Islet of Langerhans (tissue), 1 donor: ENCODE results near the gene EIF2D.
"Not testable (repeated sequence)": the region's sequence is repeated elsewhere in the genome, so short reads cannot be mapped to it uniquely, and the experiment has no call there.

ENCODE experiments used
- FAIRE-seq: peaks from one replicate; lab custom pipeline; 2011; peaks lifted over from hg19 to GRCh38; lab: Jason Lieb, UNC

Gene EIF2D

DNA sequence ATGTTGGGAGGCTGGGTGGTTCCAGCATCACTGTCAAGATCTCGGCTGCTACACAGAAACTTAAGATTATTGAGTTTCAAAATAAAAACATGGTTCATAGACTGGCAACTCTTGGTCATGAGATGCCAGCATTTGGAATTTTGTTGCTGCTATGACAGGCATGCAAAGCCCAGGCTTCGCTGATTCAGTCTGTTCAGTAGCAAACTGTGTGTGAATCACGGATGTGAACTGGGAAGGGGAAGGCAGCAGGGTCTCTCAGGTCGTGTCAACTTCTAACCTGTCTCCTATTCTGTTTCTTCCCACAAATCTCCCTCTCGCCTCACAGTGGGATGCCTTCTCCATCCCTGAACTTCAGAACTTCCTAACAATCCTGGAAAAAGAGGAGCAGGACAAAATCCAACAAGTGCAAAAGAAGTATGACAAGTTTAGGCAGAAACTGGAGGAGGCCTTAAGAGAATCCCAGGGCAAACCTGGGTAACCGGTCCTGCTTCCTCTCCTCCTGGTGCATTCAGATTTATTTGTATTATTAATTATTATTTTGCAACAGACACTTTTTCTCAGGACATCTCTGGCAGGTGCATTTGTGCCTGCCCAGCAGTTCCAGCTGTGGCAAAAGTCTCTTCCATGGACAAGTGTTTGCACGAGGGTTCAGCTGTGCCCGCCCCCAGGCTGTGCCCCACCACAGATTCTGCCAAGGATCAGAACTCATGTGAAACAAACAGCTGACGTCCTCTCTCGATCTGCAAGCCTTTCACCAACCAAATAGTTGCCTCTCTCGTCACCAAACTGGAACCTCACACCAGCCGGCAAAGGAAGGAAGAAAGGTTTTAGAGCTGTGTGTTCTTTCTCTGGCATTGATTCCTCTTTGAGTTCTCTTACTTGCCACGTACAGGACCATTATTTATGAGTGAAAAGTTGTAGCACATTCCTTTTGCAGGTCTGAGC lies 25.5 kb downstream of the EIF2D start:
- FAIRE-seq, result no peak

DNA sequence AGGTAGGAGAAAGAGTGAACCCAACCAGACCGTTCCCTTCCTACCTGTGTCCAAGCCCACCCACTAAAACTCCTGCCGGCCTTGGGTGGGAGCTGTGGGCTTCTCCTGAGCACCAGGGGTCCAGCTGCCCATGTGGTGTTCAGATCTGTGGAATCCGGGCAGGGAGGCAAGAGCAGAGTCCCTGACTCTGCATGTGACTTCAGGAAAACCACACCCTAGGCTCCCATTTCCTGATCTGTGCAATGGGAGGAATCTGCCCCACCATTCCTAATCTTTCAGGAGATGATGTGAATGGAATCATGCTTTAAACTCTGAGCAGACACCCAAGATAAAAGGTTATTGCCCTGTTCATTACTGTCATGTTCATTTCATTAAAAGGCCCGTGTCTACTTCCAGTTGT lies 27.6 kb downstream of the EIF2D start:
- FAIRE-seq, result no peak

DNA sequence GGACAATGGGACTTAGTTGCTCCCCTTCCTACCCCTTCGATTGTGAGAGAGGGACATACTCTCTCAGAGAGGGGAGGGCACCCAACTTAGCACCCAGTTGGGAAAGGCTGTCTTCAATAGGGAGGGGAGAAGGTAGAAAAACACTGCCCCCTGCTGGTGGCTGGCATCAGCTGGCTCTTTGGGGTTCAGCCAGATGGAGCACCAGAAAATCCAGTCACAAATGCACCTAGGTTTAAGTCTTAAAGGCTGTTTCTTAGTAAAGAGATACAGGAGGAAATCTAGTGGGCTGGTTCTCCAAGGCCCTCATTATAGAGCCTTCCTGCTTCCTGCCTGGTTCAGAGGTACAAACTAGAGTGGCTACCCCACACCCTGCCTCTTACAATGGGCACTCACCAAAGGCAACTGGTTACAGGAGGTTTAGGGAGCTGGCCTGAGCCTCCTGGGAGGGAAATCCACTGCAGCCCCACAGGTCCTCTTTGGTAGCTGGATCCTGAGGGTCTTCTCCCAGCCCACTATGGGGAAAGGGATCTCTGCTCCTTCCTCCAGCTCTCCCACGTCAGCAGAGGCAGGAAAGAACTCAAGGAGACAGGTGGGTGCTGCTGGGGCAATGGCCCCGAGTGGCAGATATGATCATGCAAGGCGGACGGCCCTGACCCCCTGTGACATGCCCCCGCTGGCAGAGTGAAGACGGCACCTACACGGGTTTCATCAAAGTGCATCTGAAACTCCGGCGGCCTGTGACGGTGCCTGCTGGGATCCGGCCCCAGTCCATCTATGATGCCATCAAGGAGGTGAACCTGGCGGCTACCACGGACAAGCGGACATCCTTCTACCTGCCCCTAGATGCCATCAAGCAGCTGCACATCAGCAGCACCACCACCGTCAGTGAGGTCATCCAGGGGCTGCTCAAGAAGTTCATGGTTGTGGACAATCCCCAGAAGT lies 28.3 kb downstream of the EIF2D start:
- FAIRE-seq, result no peak

DNA sequence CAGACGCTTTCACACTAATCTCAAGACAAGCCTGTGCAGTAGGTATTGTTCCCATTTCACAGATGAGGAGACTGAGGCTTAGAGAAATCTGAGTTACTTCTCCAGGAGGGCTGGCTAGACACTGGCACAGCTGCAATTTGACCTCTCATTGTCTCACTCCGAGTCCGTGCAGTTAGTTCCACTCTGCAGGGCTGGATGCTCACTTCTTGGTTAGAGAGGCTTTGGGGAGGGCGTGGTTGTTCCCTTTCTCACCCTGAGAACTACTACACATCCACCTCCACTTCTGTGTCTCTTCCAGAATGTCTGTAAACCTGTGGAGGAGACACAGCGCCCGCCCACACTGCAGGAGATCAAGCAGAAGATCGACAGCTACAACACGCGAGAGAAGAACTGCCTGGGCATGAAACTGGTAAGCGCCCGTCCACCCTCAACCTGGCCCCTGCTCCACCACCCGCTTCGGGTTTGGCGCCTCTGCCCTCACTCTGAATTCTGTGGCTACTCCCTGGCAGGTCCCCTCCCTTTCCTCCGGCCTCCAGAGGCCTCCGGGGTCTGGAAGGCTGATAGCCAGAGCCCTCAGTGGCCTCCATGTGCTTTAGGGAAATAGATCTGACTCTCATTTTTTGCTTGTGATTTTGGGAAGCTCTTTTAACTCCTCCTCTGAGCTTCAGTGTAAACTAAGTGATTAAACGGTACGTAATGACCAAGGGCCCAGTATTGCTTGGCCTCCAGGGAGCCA lies 29.1 kb downstream of the EIF2D start:
- FAIRE-seq, result no peak

DNA sequence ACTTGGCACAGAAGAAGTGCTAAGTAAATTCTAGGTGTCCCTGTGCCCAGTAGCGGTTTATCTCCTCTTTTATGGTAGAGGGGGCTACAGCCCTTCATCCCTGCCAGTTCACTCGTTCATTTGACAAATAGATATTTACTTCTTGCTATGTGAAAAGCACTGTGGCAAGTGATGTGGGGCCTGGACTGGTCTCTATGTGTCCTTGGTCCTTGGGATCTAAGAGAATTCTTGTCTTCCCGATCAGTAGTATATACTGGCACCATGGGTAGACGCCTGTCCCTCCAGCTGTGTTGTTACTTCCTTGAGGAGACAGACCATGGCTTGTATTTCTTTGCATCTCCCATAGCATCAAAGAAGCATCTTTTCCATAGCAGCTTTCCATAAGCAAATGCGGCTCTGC lies 29.7 kb downstream of the EIF2D start:
- no peak for FAIRE-seq

DNA sequence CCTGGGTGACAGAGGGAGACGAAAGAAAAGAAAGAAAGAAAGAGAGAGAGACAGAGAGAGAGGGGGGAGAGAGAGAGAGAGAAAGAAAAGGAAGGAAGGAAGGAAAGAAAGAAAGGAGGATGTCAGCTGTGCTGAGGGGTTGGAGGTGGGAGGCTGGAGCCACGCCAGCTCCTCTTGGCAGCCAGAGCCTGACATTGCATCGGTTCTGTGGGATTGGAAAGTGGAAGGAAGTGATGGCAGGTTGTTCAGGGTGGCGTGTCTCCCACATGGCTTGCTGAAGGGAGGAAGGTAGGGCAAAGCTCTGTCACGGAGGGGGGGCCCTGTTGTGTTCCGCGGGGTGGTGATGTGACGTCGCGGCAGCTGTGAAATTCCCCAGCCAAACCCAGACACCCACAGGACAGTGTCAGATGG lies 30.7 kb downstream of the EIF2D start:
- FAIRE-seq, result no peak

DNA sequence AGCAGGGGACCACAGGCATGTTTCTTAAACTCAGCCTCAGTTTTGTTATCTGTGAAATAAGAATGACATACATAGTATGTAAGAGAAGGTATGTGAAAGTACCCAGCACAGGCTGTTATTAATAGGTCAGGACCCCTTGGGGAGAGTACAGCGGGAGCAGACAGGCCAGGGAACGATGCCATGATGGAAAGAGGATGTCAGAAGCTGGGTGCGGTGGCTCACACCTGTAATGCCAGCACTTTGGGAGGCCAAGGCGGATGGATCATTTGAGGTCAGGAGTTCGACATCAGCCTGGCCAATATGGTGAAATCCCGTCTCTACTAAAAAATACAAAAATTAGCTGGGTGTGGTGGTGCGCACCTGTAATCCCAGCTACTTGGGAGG lies 31.2 kb downstream of the EIF2D start:
- FAIRE-seq, result not testable (repeated sequence)

DNA sequence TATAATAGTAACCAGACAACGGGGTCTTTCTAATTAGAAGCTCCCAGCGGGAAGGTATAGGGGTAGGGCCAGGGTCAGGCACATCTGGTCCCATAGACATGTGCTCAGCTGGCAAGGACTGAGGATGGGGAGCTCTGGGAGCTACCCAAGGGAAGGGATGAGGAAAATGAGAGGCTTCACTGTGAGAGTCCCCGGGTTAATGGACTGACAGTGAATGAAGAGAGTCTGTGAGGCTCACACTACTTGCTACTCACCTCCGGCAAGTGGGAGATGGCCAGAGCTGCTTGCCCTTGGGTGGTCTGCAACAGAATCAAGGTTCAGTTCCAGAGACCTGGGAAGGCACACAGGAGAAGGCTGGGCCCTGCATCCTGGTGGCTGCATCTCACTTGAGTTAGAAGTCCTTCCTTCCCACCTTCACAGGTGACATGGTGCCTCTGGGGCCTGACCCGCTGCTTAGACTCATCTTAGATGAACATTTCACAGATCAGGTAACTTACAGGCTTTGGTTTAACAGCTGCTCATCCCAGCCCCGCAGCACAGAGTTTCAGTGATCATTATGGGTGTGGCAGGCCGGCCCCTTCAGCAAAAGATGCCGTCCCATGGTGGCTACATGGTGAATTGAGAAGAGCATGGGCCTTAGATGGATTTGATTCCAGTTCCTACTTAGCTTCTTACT lies 31.7 kb downstream of the EIF2D start:
- FAIRE-seq, result no peak

DNA sequence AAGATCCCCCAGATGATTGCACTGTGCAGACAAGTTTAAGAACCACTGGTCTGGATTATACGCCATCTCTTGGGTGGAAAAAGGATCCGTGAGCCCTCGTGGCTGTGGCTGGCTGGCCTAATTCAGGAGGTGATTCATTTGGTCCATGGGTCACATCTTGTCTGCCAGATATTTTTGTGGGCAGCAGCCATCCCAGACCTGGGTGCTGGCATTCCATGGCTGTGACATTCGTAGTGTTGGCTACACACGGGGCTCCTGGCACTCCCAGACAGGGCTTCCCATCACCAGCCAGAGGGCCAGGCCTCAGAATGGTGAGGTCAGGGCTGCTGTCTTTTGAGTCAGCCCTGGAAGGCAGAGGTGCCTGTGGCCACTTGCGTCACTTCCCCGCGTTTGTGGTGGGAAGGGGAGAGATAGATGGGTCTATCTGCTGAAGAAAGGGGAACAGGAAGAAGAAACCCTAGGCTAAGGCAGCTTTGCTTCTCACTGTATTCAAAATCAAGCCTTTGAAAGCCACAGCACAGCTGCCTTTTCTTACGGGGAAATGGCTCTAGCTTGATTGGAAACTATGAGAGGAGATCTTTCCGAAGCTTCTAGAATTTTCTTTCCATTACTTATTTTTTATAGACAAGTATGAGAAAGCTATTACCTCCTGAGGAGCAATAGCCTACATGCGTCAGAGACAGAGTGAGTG lies 32.4 kb downstream of the EIF2D start:
- no peak for FAIRE-seq

DNA sequence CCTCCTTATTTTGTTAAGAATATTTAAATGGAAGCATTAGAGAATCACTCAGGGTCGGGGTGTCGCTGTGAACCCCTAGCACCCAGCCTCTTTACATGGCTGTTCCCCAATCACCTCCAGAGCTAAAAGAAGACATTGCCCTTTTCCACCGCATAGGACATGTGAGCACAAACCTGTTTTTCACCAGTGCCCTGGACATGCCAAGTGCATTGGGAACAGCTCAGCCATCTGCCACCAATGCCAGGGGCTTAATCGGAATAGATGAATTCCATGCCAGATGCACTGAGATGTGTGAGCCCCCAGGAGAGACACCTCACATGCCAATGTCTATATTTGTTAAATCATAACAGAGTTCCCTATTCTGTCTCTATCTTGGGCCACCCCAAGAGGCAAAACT lies 33.3 kb downstream of the EIF2D start:
- no peak for FAIRE-seq

DNA sequence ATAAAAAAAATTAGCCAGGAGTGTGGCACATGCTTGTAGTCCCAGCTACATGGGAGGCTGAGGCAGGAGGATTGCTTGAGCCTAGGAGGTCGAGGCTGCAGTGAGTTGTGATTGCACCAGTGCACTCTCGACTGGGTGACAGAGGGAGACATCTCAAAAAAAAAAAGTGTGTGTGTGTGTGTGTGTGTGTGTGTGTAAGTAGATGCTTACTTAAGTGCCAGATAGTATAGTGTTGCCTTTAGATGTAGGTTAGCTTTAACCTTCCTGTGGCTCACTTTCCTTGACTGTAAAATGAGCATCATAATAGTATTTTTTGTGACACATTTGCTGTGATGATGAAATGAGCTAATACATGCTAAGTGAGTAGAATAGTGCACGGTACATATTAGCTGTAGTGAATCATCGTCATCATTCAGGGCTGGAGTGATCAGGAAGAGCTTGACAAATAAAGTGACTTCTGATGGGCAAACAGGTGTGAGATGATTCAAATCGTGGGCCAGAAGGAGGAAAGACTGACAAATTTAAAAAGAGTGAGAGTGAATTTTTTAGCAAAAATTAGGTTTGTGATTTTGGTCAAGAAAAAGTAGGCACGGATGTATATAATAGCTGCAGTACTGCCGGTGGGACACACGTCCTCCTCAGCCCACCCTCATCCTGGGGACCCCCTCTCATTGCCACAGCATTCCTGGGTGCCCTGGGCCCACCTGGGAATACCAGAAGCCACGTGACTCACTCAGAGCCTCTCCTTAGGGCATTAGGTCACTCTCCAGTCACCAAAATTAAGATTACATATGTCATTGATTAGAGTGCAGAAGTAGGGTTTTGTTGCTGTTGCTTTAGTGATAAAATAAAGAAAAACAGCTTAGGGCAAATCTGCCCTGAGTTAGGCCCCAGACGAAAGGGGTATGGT lies 33.9 kb downstream of the EIF2D start:
- FAIRE-seq, result peak; percentile 90

DNA sequence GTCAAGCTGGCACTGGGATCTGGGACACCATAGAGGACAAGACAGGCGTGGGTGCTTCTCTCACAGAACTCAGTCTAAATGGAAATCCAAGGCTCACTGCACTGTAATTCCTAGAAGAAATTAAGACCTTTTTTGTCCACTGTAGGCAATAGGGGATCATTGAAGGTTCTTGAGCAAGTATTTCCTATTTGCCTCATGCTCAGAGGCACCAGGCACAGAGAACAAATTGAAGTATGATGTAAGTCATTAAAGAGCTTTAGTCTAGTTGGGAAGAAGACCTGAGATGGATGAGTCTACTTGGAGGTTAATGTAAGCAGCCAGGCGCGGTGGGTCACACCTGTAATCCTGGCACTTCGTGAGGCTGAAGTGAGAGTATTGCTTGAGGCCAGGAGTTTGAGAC lies 34.6 kb downstream of the EIF2D start:
- no peak for FAIRE-seq

DNA sequence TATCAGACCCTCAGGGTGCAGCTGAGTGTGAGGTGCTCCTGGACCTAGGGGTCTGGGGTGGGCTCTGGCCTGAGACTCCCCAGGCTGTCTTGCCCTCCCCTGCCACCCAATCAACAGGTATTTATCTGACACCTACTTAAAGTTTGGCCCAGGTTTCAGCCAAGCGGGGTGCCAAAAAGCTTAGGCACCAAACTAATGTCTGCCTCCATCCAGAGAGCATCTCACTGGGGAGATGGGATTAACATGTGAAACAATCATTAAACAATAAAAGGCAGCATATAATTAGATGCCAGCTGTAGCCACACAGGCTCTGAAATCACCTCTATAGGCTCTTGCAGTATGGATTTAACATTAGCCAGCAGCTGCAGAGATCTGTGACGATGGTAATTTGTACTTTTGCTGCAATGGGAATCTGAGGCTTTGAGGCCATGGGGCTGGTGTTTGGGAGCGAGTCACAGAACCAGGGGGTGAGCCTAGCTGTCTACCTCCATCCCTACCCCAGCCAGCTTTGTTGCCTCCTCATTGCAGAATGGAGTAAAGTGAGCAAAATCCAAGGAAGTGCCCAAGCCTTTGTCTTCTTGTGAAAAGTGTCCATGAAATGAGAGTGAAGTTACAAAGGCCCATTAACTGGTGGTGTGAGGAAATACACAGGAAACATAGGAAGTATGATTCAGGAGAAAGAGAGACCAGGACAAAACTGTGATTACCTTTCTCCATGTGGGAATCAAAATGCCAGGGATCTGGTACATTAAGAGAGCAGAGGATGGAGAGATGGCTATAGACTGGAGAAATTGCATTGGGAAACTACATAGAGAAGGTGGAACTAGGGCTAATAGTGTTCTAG lies 36.1 kb downstream of the EIF2D start:
- no peak for FAIRE-seq

DNA sequence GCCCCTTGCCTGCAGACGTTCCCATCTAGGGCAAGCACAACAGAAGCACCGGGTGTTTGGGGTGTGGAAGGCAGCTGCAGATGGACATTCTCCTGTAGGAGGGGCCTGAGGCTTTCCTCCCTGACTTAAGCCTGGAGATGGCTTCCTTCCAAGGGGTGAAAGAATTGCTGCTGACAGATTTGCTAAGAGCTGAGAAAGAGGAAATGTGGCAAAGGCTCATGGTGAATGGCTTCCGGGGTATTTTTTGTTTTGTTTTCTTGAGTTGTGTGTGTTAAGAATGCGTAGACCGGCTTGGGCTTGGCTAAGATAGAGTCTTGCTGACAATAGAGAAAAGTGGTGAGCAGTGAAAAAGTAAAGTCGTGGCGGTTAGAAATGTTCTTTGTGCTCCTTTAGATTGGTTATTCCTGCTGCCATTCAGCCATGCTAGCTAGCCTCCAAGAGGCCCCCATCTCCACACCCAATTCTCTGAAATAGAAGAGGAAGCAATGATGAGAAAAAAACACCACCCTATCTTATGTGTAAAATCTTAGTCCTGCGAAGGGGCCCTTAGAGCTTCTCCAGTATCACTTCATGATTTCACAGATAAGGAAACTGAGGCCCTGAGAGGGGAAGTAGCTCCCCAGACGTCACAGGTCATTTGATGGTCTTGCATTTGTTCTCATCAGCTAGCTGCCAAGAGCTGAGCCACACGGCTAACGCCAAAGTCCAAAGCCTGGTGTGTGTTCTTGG lies 36.9 kb downstream of the EIF2D start:
- FAIRE-seq, result no peak

DNA sequence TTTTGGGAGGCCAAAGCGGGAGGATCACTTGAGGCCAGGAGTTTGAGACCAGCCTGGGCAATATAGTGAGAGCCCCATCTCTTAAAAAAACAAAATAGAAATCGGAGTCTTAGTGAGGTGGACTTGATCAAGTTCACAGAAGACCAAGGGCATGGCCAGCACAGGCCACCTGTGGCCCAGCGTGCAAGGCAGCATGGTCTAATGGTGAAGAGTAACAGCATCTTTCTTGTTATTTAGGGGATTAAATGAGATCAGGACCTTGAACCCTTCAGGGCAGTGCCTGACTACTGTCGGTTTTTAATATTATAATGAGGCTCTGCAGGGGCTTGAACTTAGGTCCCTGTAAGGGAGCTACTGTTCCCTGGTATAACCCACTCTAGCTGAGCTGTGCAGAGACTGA lies 38.5 kb downstream of the EIF2D start:
- no peak for FAIRE-seq

DNA sequence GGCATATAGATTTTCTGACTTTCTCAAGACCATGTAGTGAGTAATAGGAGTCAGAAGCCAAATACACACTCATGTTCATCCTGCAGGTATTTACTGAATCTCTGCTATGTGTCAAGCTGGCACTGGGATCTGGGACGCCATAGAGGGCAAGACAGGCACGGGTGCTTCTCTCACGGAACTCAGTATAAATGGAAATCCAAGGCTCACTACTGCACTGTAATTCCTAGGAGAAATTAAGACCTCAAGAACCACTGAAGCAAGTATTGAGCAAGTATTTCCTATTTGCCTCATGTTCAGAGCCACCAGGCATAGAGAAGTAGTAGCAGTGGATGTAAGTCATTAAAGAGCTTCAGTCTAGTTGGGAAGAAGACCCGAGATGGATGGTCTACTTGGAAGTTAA lies 38.9 kb downstream of the EIF2D start:
- no peak for FAIRE-seq

DNA sequence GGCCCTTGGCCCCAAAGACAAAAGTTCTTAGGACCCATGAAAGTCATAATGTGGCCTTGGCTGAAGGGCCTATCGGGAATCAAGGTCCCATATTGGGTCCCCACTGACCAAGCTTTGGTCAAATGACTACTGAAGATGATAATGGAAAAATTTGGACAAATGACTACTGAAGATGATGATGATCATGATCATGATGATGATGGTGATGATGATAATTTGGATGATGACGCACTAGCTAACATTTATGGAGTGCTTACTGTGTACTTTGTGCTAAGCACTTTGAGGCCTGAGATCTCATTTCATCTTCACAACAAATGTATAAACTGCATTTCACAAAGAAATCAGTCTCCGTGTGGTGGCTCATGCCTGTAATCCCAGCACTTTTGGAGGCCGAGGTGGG lies 39.4 kb downstream of the EIF2D start:
- FAIRE-seq, result no peak

DNA sequence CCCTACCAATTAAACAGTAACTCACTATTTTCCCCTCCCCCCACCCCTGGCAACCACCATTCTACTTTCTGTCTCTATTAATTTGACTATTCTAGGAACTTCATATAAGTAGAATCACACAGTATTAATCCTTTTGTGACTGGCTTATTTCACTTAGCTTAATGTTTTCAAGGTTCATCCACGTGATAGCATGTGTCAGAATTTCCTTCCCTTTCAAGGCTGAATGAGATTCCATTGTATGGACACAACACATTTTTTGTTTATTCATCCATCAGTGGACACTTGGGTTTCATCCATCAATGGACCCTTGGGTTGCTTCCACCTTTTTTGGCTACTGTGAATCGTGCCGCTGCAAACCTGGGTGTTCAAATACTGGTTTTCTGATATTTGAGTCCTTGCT lies 41.7 kb downstream of the EIF2D start:
- no peak for FAIRE-seq

DNA sequence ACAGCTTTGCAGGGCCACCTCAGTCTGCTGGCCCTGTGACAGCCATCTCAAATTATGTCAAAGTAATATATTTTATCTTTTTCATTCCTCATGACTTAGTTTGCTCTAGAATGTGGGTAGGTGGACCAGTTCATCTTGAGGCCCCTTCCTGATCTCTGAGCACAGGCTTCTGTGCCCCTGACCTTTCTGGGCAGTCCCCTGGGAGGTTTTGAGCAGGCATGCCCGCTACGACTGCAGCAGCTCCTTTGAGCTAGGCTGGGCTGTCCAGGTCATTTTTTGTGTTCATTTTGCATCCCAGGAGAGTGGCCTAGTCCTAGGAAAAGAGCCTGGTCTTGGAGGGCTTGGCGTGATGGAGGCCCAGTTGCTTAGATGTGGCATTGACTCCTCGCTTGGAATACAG lies 42.7 kb downstream of the EIF2D start:
- no peak for FAIRE-seq
